GM21528 (cell line): Measurements from ENCODE around the gene CRACR2A.

ENCODE experiments used
- ATAC-seq: cut with Tn5 transposase; IDR thresholded peaks from one replicate; pipeline ENCODE4 v1.9.1; 2021; ENCODE audit warnings: mild to moderate bottlenecking, moderate library complexity; ENCODE audit not compliant: unreplicated experiment, low FRiP score

Gene CRACR2A

DNA sequence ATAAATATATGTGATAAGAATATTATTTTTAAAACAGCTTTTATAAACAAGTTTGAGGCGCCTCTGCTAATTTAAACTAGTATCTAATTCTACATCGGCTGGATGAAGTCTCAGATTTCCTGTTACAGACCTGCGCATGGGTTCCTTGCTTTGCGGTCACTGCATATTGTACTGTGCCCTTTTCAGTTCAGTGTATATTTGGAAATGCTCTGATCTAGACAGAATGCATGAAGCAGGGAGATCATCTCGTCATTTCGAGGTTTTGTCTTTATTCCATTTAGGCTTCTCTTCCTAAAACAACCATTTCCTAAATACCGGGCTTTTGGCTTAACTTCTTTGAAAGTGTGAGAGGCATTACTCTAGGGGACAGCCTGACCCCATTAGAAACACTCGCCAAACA is 25.6 kb downstream of the CRACR2A start:
- ATAC-seq: no peak

DNA sequence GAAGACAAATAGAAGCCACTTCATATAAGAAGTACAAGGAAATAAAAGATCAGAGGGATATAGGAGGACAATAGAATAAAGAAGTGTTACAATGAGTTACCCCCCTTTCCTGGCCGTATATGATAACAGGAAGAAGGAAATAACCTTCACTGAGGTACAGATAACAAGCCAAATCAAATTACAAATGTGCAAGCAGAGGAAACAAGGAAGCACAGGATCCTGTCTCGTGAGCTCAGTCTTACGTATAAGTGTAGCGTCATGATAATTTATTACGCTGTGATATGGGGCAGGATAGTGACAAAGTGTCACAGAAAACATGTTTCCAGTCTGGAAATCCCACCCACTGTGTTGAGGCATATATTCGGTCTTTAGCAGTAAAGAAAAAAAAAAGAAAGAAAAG is 26.5 kb downstream of the CRACR2A start:
- ATAC-seq: no peak

DNA sequence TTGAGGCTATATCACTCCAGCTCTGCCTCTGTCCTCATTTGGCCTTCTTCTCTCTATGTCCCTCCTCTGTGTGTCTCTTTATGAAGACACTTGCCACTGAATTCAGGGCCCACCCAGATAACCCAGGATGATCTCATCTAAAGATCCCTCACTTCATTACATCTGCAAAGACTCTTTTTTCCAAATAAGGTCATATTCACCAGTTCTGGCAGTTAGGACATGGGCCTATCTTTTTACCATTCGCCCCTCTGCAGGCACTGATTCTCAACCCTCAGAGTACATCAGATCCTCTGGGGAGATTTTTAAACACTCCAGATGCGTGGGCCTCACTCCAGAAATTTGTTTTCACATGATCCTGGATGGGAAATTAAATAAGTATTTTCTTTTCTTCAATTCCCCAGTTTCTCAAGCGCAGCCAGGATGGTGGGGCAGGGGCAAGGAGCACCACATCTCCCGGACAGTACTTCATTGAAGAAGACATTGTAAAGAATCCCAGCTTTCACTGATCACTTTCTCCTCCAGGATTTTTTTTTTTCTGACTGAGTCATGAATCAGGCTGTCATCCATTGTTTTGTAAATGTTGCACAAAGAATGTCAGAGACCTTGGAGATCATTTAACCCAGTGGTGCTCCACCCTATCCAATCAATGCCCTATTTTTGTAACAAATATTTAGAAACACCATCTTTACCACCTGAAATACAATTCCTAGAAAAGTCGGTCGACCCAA is 27.4 kb downstream of the CRACR2A start:
- ATAC-seq: no peak

DNA sequence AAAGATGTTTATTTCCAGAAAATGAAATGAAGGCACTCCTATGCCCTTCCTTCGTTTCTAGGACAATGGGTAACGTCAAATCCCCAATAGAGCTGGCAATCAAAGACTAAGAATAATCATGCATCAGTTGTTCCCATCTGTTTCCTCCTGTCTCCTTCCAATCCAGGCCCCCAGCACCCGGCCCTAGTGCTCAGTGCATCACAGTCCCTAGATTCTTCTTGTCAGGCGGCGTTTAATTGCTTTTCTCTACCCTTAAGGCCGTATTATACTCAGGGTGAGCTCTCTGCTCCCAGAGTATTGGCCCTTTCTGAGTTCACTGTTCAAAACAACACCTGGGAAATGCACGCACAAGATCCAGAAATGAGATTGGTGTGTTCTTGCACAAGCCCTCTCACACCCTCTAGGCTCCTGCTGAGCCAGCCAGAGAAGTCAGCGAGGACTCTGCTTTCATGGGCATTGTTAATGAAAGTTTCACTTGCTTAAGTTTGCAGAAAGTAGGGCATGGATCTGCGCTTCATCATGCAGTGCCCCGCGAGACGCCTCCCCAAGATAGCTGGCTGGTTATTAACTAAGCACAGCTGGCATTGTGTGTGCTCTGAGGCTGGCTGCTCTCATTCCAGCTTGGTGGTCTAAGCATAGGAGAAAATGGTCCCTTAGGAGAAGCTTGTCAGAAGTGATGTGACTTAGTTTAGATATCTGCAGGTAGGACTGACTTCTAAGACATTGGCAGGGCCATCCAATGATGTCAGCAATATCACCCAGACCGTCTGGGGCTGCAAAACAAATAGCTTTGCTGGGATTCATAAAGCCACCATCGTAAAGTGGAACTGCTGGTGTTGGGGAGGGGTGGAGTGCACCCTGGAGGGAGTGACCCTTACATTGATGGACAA is 28.7 kb downstream of the CRACR2A start:
- ATAC-seq: no peak

DNA sequence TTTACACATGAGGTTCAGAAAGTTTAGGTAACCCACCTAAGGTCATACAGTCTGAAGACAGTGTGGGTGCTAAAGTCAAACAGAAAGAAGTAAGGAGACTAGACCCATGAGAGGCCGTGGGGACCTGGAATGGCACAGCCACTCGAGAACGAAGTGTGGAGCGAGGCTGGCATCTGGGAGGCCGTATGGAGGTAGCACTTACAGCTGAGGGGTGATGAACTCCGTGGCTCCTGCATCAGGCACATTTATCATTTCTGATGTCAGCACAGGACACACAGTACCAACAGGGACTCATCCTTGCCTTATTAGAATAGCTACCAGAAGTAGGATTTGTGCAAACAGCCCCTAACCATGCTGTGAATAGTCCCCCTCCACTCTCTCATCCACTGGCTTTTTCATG is 30.5 kb downstream of the CRACR2A start:
- no peak for ATAC-seq

DNA sequence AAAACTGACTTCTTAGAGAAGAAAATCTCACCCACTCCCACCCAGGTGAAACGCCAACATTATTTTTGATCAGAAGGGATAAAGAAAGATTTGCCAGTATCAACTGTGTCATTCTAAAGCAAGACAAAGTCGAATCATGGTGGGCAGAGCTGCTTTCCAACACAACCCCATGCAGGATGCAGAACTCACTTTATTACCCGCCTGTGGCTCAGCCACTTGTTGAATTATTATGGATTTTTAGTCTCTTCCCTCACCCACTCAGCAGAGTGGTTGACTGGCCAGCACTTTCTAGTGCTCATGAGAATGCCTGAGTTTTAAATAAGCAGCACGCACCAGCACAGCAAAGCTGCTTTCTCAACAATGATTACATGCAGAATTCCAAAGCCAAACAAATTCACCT is 32.1 kb downstream of the CRACR2A start:
- no peak for ATAC-seq

DNA sequence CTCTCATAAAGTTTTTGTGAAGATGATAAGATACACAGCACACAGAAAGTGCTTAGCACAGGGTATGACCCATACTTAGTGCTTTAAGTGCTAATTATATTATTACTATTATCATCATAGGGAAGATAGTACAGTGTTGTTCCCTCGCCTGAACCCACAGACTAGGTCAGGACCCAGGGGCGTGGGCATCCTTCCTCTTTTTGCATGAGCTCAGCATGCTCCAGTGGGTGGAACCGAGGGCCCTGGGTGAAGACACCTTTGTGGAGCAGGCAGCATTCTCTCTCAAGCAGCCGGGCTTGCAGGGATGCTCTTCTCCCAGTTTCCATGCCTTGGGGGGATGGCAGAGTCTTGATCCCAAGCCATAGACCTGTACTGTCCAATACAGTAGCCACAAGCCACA is 34.8 kb downstream of the CRACR2A start:
- no peak for ATAC-seq

DNA sequence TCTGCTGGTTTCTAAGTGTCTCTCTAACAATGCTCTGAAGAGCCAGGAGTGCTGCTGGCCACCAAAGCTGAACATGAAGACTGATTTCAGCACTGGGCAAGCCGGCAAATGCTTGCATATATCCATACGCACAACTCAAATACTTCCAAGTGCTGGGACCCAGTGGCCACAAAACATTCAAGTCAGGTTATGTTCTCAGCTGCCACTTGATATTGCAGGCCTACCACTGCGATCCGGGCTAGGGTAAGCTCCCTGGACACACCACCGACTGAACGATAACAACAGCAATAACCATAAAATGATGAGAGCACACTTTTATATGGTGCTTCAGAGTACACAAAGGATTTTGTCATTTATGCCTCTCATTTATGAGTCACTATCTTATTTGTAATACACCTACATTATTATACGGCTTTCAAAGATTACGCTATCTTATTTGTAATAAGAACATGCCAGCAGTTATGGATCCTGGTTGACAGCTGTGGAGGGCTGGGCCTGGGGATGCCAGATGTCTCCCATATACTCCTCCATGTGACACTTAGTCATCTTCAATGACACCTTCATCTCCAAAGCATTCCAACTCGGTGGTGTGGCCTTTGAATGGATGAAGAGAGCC is 35.5 kb downstream of the CRACR2A start:
- no peak for ATAC-seq

DNA sequence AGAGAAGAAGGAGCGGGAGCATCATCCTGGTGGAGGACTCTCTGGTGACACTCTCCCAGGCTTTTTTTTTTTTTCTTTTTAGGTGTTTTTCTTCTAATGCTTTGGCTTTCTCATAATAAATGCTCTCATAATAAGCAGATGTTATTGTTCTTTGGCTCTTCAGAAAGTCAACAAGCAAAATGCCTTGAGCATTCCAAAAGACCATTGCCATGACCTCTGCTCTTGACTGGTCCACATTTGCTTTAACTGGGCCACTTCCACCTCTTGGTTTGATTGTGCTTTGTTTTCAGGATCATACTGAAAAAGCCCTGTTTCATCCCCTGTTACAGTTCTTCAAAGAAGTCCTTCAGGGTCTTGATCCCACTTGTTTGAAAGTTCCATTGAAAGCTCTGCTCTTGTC is 36.9 kb downstream of the CRACR2A start:
- ATAC-seq: no peak

DNA sequence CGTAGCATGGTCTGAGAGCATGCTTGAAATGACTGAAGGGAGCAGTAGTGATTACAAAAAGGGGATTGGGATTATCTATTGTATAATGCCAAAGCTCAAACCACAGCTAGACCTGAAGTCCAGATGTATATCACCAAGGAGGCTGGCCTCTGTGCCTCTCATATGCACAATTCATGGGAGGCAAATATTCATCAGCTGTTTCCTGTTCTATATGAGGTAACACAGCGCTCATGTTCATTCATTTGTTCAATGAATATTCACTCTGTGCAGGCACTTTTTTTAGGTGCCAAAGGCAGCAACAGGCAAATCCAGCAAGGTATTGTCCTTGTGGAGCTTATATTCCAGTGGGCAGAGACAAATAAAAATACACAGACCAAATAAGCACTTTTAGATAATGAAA is 39.0 kb downstream of the CRACR2A start:
- no peak for ATAC-seq

DNA sequence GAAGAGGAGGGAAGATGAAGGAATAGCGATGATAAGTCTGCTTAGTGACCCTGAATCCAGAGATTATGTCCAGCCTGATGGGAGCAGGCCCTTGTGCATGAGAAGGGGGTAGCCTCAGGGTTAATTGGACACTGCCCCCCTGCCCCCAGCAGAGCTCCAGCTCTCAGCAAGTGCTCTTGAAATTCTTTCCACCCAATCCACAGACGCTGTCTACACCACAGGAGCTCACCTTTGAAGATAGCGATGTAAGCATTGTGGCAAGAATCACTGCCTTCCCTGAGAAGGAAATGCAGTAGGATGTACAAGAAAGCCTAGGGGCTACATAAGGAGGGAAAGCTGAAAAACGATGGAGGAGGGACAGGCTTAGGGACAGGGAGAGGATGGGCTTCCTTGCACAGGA is 39.4 kb downstream of the CRACR2A start:
- ATAC-seq: no peak

DNA sequence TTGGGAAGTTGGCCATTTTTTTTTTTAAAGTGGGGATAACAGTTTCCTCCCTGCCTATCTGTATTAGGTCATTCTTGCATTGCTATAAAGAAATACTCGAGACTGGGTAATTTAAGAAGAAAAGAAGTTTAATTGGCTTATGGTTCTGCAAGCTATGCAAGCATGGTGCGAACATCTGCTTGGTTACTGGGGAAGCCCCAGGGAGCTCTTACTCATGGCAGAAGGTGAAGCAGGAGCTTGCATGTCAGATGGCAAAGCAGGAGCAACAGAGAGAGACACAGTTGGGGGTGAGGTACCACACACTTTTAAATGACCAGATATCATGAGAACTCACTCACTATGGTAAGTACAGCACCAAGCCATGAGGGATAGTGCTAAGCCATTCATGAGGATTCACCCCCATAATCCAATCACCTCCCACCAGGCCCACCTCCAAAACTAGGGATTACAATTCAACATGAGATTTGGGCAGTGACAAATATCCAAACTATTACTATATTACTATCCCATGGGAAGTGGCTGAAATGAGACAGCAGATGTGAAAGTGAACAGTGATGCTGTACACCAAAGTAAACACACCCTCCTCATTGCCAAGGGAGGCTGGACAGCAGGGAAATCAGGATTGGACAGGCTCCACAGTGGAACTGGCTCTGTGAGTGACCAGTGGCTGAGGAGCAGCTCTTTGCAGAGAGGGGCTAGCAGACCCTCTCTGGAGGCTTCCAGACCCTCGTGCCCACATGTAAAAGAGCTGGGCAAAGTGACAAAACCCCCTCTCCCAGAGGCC is 40.5 kb downstream of the CRACR2A start:
- no peak for ATAC-seq

DNA sequence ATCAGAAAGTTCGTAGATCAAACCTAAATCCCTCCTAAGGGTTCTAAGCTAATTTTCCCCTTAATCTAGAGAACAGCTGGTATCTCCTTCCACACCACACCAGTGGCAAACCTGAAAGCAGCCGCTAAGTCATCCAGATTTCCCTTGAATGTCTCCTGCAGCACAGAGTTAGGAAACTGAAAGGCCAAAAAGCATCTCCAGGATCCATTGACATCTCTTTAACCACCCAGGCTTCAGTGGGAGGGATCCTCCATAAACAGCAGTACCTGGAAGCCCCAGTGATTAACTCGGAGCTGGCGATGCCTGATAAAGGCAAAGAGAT is 47.6 kb downstream of the CRACR2A start:
- ATAC-seq: no peak

DNA sequence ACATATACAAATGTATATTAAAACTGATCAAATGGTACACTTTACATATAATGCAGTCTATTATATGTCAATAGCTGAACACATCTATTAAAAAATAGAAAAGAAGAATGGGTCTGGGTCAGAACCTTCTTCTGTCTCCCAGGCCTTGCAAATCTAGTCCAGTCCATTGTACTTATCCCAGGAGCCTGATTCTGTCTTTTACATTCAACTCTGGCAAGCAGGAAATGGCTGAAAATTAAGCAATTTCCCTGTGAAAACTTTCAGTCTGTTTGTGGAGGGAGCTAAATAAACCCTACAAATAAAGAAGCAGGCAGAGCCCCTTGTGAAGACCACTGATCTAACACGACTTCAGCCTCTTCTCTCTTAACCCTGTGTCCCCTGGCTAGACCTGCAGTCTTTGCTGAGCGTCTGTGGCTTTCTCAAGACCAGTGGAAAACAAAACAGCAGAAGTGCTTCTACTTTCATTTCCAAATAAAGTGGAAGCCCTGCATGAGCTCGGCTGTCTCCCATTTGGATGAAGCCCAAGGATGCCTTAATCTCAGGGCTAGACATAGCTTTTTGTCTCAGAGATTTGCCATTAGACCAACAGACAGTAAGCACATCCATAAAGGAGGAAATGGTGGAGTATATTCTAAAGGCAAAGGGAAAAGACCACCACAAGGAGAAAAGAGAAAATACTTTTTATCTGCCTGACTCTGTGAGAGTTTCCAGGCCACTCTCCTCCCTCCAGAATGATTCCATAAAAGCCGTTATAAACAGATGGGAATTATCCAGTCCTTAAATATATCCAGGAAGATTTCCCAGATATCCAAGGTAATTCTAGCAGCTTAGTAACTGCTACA is 48.2 kb downstream of the CRACR2A start:
- no peak for ATAC-seq

DNA sequence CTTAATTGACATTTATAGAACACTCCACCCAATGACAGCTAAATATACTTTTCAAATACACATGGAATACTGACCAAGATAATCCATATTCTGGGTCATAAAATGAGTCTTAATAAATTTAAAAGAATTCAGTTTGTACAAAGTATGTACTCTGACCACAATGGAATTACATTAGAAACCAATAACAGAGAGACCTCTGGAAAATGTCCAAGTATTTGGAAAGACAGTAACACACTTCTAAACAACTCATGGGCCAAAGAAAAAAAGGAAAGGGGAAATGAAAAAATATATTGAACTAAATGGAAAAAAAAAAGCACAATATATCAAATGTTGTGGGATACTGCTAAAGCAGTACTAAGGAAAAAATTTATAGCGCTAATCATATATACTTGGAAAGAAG is 52.0 kb downstream of the CRACR2A start:
- ATAC-seq: no peak

DNA sequence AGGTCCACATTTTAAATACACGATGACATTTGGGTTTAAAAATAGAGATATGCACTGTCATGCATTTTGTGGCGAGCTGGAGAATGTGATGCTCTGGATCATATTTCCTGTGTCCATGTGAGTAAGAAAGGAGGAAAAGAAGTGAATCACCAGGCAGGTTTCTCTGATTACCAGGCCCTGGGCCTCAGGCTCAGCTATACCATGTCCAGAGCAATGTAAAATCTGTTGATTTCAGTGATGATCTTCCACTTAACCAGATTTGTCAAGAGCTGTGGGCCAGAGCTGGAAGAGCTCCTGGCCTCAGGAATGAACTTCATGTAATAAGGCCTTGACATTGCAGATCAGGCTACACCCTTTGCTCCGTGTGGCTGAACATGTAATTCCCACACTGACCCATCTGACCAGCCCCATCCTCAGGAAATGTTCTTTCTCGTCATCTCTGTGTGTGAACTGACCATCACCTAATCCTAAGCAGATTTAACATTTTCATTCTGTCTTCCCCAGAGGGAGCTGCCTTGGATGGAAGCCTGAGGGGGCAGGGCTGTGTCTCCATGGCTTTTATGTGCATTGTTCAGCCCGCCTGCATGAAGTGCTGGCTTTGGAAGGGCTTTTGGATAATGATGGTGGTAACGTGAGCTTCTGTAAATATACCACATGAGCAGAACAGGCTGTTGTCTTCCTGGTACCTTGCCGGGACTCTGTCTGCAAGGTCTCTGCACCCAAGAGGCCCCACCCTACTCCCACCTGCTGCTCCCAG is 54.5 kb downstream of the CRACR2A start:
- no peak for ATAC-seq

DNA sequence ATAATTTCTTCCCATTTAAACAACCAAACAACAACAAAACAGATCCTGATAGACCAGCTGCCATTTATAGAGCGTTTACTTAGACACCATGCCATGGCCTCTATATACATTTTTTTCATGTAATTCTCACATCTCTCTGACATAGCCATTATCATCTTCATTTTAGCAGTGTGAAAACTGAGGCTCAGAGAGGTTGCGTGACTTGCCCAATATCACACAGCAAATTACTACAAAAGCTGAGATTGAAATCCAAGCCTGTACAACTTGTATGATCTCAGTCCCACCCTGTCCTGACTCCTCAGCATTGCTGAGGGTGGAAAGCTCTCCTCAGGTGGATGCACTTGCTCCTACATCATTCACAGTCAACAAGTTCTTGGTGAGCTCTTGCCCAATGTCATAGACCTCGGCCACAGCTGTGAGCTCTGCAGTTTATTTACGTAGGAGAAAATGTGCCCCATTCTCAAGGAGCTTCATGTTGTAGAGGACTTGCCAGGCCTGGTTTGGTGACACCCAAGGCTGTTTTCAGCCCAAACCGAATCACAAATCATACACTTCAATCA is 55.5 kb downstream of the CRACR2A start:
- no peak for ATAC-seq

DNA sequence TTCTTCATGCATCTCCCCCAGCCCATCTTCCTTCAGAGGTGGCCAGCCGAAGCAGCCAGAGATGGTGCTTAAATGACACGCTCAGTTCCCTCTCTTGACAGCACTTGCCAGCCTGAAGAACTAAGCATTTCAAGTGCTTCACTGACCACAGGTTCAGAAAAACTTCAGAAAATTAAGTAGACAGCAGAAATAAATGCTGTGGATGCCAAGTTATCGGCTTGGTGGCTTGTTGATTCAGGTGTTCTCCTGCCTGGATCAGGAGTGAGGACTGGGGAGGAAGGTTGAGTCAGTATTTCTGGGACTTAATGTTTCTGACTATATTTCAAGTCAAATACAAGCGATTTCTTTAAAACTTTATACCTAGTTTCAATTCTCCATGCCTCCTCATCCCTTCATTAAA is 58.2 kb downstream of the CRACR2A start:
- ATAC-seq: no peak
